GM23338 (cell line): Measurements from ENCODE around the gene LLGL2. TPM values are rescaled to one million over a fixed set of nuclear protein-coding genes. Genes with fewer than 3 reads are reported as not detected.

Source experiments
- ATAC-seq: fragments of 200-7000 bp; cut with Tn5 transposase; 3 replicates; pipeline ENCODE4 v1.9.1; 2020
- DNase-seq: peaks from one replicate; pipeline ENCODE4 v3.0.0-alpha.2; 2015; ENCODE audit warnings: low spot score
- H2AFZ ChIP-seq: fragments of 200-600 bp; sonication (generic); 2 replicates; pipeline ENCODE4 v1.8.0; 2016; ENCODE audit warnings: antibody characterized with exemption, mild to moderate bottlenecking, moderate library complexity
- H3F3A ChIP-seq: fragments of 200-600 bp; sonication (generic); replicated peaks from 2 replicates; pipeline ENCODE4 v1.8.0; 2017; ENCODE audit warnings: antibody characterized with exemption, mixed run types, low read depth
- H3K27ac ChIP-seq: fragments of 200-600 bp; sonication (generic); 2 replicates; pipeline ENCODE4 v1.6.1; 2016; ENCODE audit warnings: low read depth
- H3K27me3 ChIP-seq: fragments of 200-600 bp; sonication (generic); 2 replicates; pipeline ENCODE4 v1.8.0; 2016; ENCODE audit warnings: mild to moderate bottlenecking, mixed run types, moderate library complexity; ENCODE audit not compliant: insufficient read depth
- H3K36me3 ChIP-seq: fragments of 200-600 bp; sonication (generic); 2 replicates; pipeline ENCODE4 v1.8.0; 2016; ENCODE audit warnings: mild to moderate bottlenecking; ENCODE audit not compliant: insufficient read depth
- H3K4me1 ChIP-seq: fragments of 200-600 bp; sonication (generic); 2 replicates; pipeline ENCODE4 v1.8.0; 2016; ENCODE audit warnings: mild to moderate bottlenecking, moderate library complexity; ENCODE audit not compliant: insufficient read depth
- H3K4me2 ChIP-seq: fragments of 200-600 bp; sonication (generic); 2 replicates; pipeline ENCODE4 v1.7.1; 2017; ENCODE audit warnings: mixed run types
- H3K4me3 ChIP-seq: fragments of 200-600 bp; sonication (generic); 2 replicates; pipeline ENCODE4 v1.6.1; 2016; ENCODE audit warnings: mixed run types
- H3K79me2 ChIP-seq: fragments of 200-600 bp; sonication (generic); replicated peaks from 2 replicates; pipeline ENCODE4 v1.8.0; 2017; ENCODE audit warnings: mild to moderate bottlenecking; ENCODE audit not compliant: insufficient read depth
- H3K9me2 ChIP-seq: fragments of 200-600 bp; sonication (generic); 2 replicates; pipeline ENCODE4 v1.8.0; 2017; ENCODE audit not compliant: insufficient read depth
- H4K20me1 ChIP-seq: fragments of 200-600 bp; sonication (generic); replicated peaks from 2 replicates; pipeline ENCODE4 v1.8.0; 2017; ENCODE audit warnings: mild to moderate bottlenecking; ENCODE audit not compliant: insufficient read depth
- H3K27ac Mint-ChIP-seq: 2 replicates; pipeline ENCODE4 v1.8.0; 2020; ENCODE audit warnings: inconsistent platforms, mild to moderate bottlenecking, moderate library complexity, mixed read lengths
- H3K27me3 Mint-ChIP-seq: 3 replicates; pipeline ENCODE4 v1.8.0; 2022; ENCODE audit warnings: low read depth, mild to moderate bottlenecking, moderate library complexity, mixed read lengths, inconsistent platforms; ENCODE audit not compliant: insufficient read depth, poor library complexity
- H3K36me3 Mint-ChIP-seq: 3 replicates; pipeline ENCODE4 v1.8.0; 2021; ENCODE audit warnings: low read depth, mild to moderate bottlenecking, inconsistent platforms, moderate library complexity, mixed read lengths
- H3K4me1 Mint-ChIP-seq: 3 replicates; pipeline ENCODE4 v1.8.0; 2020; ENCODE audit warnings: mild to moderate bottlenecking, inconsistent platforms, mixed read lengths
- H3K4me3 Mint-ChIP-seq: 3 replicates; pipeline ENCODE4 v1.8.0; 2021; ENCODE audit warnings: moderate library complexity, mild to moderate bottlenecking, inconsistent platforms, mixed read lengths
- H3K9me3 Mint-ChIP-seq: 3 replicates; pipeline ENCODE4 v1.8.0; 2020; ENCODE audit warnings: moderate library complexity, mild to moderate bottlenecking, inconsistent platforms, mixed read lengths
- CTCF ChIP-seq, 2 experiments: fragments of 200-600 bp in 1 of 2; sonication (generic) in 1 of 2; conservative IDR thresholded peaks; 2 replicates each; pipeline versions ENCODE4 v1.5.1 to v1.6.1; 2016 to 2017; ENCODE audit warnings: antibody characterized with exemption in 2 of 2, low read depth in 2 of 2, mild to moderate bottlenecking in 2 of 2, moderate library complexity in 1 of 2
- JUNB ChIP-seq: IDR thresholded peaks from one replicate; pipeline ENCODE4 v1.6.1; 2016; ENCODE audit warnings: antibody characterized with exemption; ENCODE audit not compliant: unreplicated experiment
- ZNF331 ChIP-seq: fragments of 250-450 bp; sonication (Bioruptor Pico); IDR thresholded peaks from 2 replicates; pipeline ENCODE4 v1.5.0; 2020; ENCODE audit warnings: low read depth, mild to moderate bottlenecking, moderate library complexity
- polyA plus RNA-seq: library from polyadenylated mRNA; unstranded; fragments of >200 nt; fragmentation: Nextera tagmentation; extraction: Ambion mirVana; gene quantifications from 2 replicates; pipeline ENCODE4 v1.2.1, GENCODE V29; 2016
- total RNA-seq: library from RNA; depleted of rRNA; stranded (reverse); fragments of >200 nt; shearing (Covaris generic); gene quantifications from 2 replicates; pipeline ENCODE4 v1.2.3, GENCODE V29; 2014
- TF ChIP-seq, protein P1 (sequence below): fragments of 250-450 bp; sonication (Bioruptor Pico); IDR thresholded peaks from 2 replicates; pipeline ENCODE4 v1.5.0; 2020; ENCODE audit warnings: mild to moderate bottlenecking, moderate library complexity

LLGL2 gene
- total and polyA plus RNA-seq, 2 experiments from 2014 or later = 62.5 to 78.5 TPM

GRCh38 chr17:75476271-75476671 lies 49.2 kb upstream of the LLGL2 start (continued):
- TF ChIP-seq, protein P1, sequence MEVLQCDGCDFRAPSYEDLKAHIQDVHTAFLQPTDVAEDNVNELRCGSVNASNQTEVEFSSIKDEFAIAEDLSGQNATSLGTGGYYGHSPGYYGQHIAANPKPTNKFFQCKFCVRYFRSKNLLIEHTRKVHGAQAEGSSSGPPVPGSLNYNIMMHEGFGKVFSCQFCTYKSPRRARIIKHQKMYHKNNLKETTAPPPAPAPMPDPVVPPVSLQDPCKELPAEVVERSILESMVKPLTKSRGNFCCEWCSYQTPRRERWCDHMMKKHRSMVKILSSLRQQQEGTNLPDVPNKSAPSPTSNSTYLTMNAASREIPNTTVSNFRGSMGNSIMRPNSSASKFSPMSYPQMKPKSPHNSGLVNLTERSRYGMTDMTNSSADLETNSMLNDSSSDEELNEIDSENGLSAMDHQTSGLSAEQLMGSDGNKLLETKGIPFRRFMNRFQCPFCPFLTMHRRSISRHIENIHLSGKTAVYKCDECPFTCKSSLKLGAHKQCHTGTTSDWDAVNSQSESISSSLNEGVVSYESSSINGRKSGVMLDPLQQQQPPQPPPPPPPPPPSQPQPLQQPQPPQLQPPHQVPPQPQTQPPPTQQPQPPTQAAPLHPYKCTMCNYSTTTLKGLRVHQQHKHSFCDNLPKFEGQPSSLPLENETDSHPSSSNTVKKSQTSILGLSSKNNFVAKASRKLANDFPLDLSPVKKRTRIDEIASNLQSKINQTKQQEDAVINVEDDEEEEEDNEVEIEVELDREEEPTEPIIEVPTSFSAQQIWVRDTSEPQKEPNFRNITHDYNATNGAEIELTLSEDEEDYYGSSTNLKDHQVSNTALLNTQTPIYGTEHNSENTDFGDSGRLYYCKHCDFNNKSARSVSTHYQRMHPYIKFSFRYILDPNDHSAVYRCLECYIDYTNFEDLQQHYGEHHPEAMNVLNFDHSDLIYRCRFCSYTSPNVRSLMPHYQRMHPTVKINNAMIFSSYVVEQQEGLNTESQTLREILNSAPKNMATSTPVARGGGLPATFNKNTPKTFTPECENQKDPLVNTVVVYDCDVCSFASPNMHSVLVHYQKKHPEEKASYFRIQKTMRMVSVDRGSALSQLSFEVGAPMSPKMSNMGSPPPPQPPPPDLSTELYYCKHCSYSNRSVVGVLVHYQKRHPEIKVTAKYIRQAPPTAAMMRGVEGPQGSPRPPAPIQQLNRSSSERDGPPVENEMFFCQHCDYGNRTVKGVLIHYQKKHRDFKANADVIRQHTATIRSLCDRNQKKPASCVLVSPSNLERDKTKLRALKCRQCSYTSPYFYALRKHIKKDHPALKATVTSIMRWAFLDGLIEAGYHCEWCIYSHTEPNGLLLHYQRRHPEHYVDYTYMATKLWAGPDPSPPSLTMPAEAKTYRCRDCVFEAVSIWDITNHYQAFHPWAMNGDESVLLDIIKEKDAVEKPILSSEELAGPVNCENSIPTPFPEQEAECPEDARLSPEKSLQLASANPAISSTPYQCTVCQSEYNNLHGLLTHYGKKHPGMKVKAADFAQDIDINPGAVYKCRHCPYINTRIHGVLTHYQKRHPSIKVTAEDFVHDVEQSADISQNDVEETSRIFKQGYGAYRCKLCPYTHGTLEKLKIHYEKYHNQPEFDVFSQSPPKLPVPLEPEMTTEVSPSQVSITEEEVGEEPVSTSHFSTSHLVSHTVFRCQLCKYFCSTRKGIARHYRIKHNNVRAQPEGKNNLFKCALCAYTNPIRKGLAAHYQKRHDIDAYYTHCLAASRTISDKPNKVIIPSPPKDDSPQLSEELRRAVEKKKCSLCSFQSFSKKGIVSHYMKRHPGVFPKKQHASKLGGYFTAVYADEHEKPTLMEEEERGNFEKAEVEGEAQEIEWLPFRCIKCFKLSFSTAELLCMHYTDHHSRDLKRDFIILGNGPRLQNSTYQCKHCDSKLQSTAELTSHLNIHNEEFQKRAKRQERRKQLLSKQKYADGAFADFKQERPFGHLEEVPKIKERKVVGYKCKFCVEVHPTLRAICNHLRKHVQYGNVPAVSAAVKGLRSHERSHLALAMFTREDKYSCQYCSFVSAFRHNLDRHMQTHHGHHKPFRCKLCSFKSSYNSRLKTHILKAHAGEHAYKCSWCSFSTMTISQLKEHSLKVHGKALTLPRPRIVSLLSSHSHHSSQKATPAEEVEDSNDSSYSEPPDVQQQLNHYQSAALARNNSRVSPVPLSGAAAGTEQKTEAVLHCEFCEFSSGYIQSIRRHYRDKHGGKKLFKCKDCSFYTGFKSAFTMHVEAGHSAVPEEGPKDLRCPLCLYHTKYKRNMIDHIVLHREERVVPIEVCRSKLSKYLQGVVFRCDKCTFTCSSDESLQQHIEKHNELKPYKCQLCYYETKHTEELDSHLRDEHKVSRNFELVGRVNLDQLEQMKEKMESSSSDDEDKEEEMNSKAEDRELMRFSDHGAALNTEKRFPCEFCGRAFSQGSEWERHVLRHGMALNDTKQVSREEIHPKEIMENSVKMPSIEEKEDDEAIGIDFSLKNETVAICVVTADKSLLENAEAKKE (CRISPR knock-in tag) = no peak

- no peak overlapping the region for H3K27ac ChIP-seq
- Mint-ChIP-seq H3K27ac (peak overlapping the region; percentile 14; the same call in 1 of the 2 replicates), H3K4me3 (no peak overlapping the region), H3K27me3 (peaks cover 15% of the 10 kb centered on the region), H3K36me3 (peaks cover 11% of the 10 kb centered on the region; the same call in 2 of the 3 replicates), H3K4me1 (peaks cover 7% of the 10 kb centered on the region), H3K9me3 (no peaks in the 10 kb centered on the region)
- no peak for DNase-seq
- H3K9me2 ChIP-seq = no peaks in the 10 kb centered on the region
- no peaks in the 10 kb centered on the region for H3K27me3 ChIP-seq
- no peak for ATAC-seq
- no peaks in the 10 kb centered on the region for H3K79me2 ChIP-seq
- H3K4me2 ChIP-seq = no peak overlapping the region
- H3K36me3 ChIP-seq = no peaks in the 10 kb centered on the region
- peaks cover 5% of the 10 kb centered on the region; the same call in 1 of the 2 replicates for H3K4me1 ChIP-seq
- no peak overlapping the region for H2AFZ ChIP-seq
- no peaks in the 10 kb centered on the region; the same call in 1 of the 2 replicates for H4K20me1 ChIP-seq
- no peaks in the 10 kb centered on the region for H3F3A ChIP-seq
- H3K4me3 ChIP-seq = no peak overlapping the region
- no peak for TF ChIP-seq CTCF (conservative IDR thresholded peaks at IDR 0.05; ENCODE audit: low read depth in 2 of 2)
- TF ChIP-seq, protein P1 (CRISPR knock-in tag) = no peak
- no peak for TF ChIP-seq JUNB
- no peak for TF ChIP-seq ZNF331 (CRISPR knock-in tag)
Measured at GRCh38 chr17:75476752-75477489, 48.6 kb upstream of the LLGL2 start.
